Breast epithelium (tissue), 4 donors: ENCODE data around the gene KCNMB2. TPM values are rescaled to one million over a fixed set of nuclear protein-coding genes. Genes with fewer than 3 reads are reported as not detected.

Experiments
- DNase-seq, 2 donors: peaks; one replicate each; pipeline ENCODE4 v3.0.0-alpha.2; 2019; ENCODE audit warnings: low spot score in 2 of 2
- H3K27ac ChIP-seq, 2 donors: fragments of 200-600 bp; sonication (generic) in 1 of 2; one replicate each; pipeline ENCODE4 v1.5.1; 2016 to 2019; ENCODE audit warnings: mild to moderate bottlenecking in 1 of 2
- H3K27me3 ChIP-seq, 2 donors: fragments of 200-600 bp; sonication (generic) in 1 of 2; one replicate each; pipeline versions ENCODE4 v1.5.1 to v1.6.0; 2017 to 2019; ENCODE audit warnings: control low read depth in 1 of 2, mild to moderate bottlenecking in 1 of 2
- H3K36me3 ChIP-seq: fragments of 200-600 bp; one replicate; pipeline ENCODE4 v1.5.1; 2019
- H3K4me1 ChIP-seq, 2 donors: fragments of 200-600 bp; sonication (generic); one replicate each; pipeline ENCODE4 v1.5.1; 2016 to 2019; ENCODE audit warnings: control low read depth in 1 of 2
- H3K4me3 ChIP-seq, 3 donors: fragments of 200-600 bp; sonication (generic); 1 replicate in 2 of 3; 2 replicates in 1 of 3; pipeline ENCODE4 v1.5.1; 2016 to 2019; ENCODE audit warnings: mild to moderate bottlenecking in 3 of 3, moderate library complexity in 2 of 3
- H3K9me3 ChIP-seq, 2 donors: fragments of 200-600 bp; sonication (generic) in 1 of 2; one replicate each; pipeline ENCODE4 v1.5.1; 2016 to 2019; ENCODE audit warnings: control low read depth in 1 of 2
- CTCF ChIP-seq, 3 donors: fragments of 450-650 bp; IDR thresholded peaks; one replicate each; pipeline ENCODE4 v1.5.1; 2016 to 2017; ENCODE audit warnings: antibody characterized with exemption in 3 of 3, mild to moderate bottlenecking in 3 of 3, moderate library complexity in 3 of 3
- POLR2A ChIP-seq: fragments of 450-650 bp; IDR thresholded peaks from one replicate; pipeline ENCODE4 v1.6.1; 2016; ENCODE audit warnings: antibody characterized with exemption, mild to moderate bottlenecking, moderate library complexity
- POLR2AphosphoS5 ChIP-seq, 3 donors: sonication (generic); formaldehyde crosslinking; IDR thresholded peaks; one replicate each; pipeline ENCODE4 v1.6.1; 2017; ENCODE audit warnings: antibody characterized with exemption in 3 of 3
- intact Hi-C: fragments of 100-400 bp; cut with DNase I; formaldehyde crosslinking; loops from one replicate; pipeline ENCODE4 v1.15.1; 2023; ENCODE audit warnings: low total_unique reads
- total RNA-seq, 3 donors: library from RNA; depleted of rRNA; stranded (reverse); fragments of >200 nt; gene quantifications; one replicate each; pipeline ENCODE4 v1.1.0, GENCODE V29; 2016

The KCNMB2 gene
- total RNA-seq, 3 donors from 2014 or later: 0.59 TPM; not detected in 2

GRCh38 chr3:178634975-178635374 is 98.7 kb downstream of the KCNMB2 start:
- no peaks in the 10 kb centered on the region for H3K4me1 ChIP-seq
- H3K36me3 ChIP-seq: no peaks in the 10 kb centered on the region
- H3K27ac ChIP-seq: no peak overlapping the region
- no peak for TF ChIP-seq POLR2A
- no peak for TF ChIP-seq CTCF (IDR thresholded peaks at IDR 0.05)
- no peak overlapping the region for H3K4me3 ChIP-seq
- peaks cover 0 to 7% of the 10 kb centered on the region in 2 donors for H3K9me3 ChIP-seq
- intact Hi-C loops: no loop called here
- no peak for DNase-seq
- H3K27me3 ChIP-seq: no peaks in the 10 kb centered on the region

GRCh38 chr3:178637802-178638201 is 101.6 kb downstream of the KCNMB2 start:
- H3K9me3 ChIP-seq: peaks cover 0 to 7% of the 10 kb centered on the region in 2 donors
- no peak overlapping the region for H3K4me3 ChIP-seq
- no peaks in the 10 kb centered on the region for H3K4me1 ChIP-seq
- no peaks in the 10 kb centered on the region for H3K27me3 ChIP-seq
- no peak for TF ChIP-seq CTCF (IDR thresholded peaks at IDR 0.05)
- no peak for TF ChIP-seq POLR2A
- no peak for TF ChIP-seq POLR2AphosphoS5 (IDR thresholded peaks at IDR 0.05)
- no peaks in the 10 kb centered on the region for H3K36me3 ChIP-seq
- no peak for DNase-seq
- intact Hi-C loops: no loop called here
- H3K27ac ChIP-seq: no peak overlapping the region

DNA sequence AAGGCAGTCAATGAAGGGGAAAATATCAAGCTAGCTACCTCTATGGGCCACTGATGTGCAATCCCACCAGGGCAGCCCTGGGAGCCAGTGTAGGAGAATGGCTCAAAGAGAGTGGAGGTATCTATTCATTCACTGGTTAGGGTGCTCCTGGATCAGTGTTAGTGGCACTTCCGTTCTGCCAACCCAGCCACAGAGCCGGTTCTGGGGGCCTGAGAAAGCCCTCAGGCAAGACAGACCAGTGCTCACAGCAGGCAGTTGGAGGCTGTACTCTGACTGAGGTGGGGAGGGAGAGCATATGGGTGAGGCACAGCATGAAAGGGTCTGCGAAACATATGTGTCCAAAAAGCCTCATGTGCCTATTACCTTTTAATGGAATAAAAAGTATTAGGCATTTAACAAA is 109.3 kb downstream of the KCNMB2 start:
- no peak overlapping the region for H3K27ac ChIP-seq
- no peak for DNase-seq

GRCh38 chr3:178646186-178646862 is 110.1 kb downstream of the KCNMB2 start:
- Histone ChIP-seq H3K27ac (no peak overlapping the region), H3K36me3 (no peaks in the 10 kb centered on the region), H3K4me1 (no peaks in the 10 kb centered on the region), H3K9me3 (no peaks in the 10 kb centered on the region), H3K4me3 (no peak overlapping the region), H3K27me3 (no peaks in the 10 kb centered on the region)
- intact Hi-C loops: no loop called here
- no peak for DNase-seq
- TF ChIP-seq POLR2AphosphoS5 (IDR thresholded peaks at IDR 0.05) (no peak), CTCF (IDR thresholded peaks at IDR 0.05) (no peak), POLR2A (no peak)

More for the DNA sequence above, 109.3 kb downstream of the KCNMB2 start:
- no peaks in the 10 kb centered on the region for H3K36me3 ChIP-seq
- H3K9me3 ChIP-seq: no peaks in the 10 kb centered on the region
- H3K4me1 ChIP-seq: no peaks in the 10 kb centered on the region
- H3K4me3 ChIP-seq: no peak overlapping the region
- no peaks in the 10 kb centered on the region for H3K27me3 ChIP-seq
- no peak for TF ChIP-seq CTCF (IDR thresholded peaks at IDR 0.05)
- TF ChIP-seq POLR2A: no peak
- no peak for TF ChIP-seq POLR2AphosphoS5 (IDR thresholded peaks at IDR 0.05)
- intact Hi-C loops: no loop called here

DNA sequence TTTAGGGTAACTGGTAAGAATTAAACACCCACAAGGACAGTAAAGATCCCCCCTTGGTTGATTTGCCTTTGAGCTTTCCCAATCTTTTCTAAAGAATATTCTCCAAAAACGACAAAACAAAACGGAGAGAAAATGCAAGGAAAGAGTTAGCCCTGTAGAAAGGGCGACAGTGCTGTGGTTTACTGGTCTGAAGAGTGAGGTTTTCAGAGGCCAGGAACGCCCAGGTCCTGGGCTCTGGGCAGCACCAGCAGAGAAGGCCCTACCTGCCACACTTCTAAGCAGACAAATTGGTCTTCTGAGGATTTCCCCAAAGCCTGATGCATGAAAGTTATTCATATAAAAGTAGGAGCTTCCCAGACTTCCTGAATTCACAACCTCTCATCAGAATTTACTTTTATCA is 119.3 kb downstream of the KCNMB2 start:
- intact Hi-C loops: no loop called here
- Histone ChIP-seq H3K4me3 (no peak overlapping the region), H3K4me1 (no peaks in the 10 kb centered on the region), H3K27me3 (no peaks in the 10 kb centered on the region), H3K27ac (no peak overlapping the region), H3K9me3 (peaks cover 0 to 8% of the 10 kb centered on the region in 2 donors), H3K36me3 (no peaks in the 10 kb centered on the region)
- no peak for TF ChIP-seq CTCF (IDR thresholded peaks at IDR 0.05)
- TF ChIP-seq POLR2AphosphoS5 (IDR thresholded peaks at IDR 0.05): no peak
- TF ChIP-seq POLR2A: no peak
- DNase-seq: no peak
